Natural killer cell (primary cell): ENCODE data around the gene GPX7. TPM values are rescaled to one million over a fixed set of nuclear protein-coding genes. Genes with fewer than 3 reads are reported as not detected.

Source experiments
- ATAC-seq, 3 donors: fragments of 150-1000 bp in 2 of 3; fragments of 200-7000 bp in 1 of 3; cut with Tn5 transposase; 1 replicate in 1 of 3; 2 replicates in 2 of 3; pipeline ENCODE4 v1.10.0; 2021; ENCODE audit warnings: mild to moderate bottlenecking in 2 of 3, moderate library complexity in 2 of 3
- DNase-seq, 2 donors: peaks; one replicate each; pipeline versions ENCODE4 v3.0.0 to v3.0.0-alpha.2; 2013 to 2021; ENCODE audit warnings: mixed read lengths in 1 of 2
- H3K27ac ChIP-seq: one replicate; pipeline ENCODE4 v1.5.1; 2013; ENCODE audit warnings: mild to moderate bottlenecking, low read length
- H3K27me3 ChIP-seq: one replicate; pipeline ENCODE4 v1.6.1; 2013; ENCODE audit warnings: low read length; ENCODE audit not compliant: control insufficient read depth, insufficient read depth
- H3K36me3 ChIP-seq: one replicate; pipeline ENCODE4 v1.6.1; 2013; ENCODE audit warnings: low read length; ENCODE audit not compliant: control insufficient read depth, insufficient read depth
- H3K4me1 ChIP-seq: one replicate; pipeline ENCODE4 v1.6.1; 2013; ENCODE audit warnings: low read length; ENCODE audit not compliant: control insufficient read depth, insufficient read depth
- H3K4me3 ChIP-seq: one replicate; pipeline ENCODE4 v1.5.1; 2013; ENCODE audit warnings: low read length
- H3K9me3 ChIP-seq: one replicate; pipeline ENCODE4 v1.6.1; 2013; ENCODE audit warnings: low read length; ENCODE audit not compliant: control insufficient read depth, insufficient read depth
- H3K27ac Mint-ChIP-seq, 2 donors: one replicate each; pipeline ENCODE4 v1.8.0; 2022; ENCODE audit warnings: mild to moderate bottlenecking in 2 of 2, mixed read lengths in 2 of 2, moderate library complexity in 1 of 2
- H3K27me3 Mint-ChIP-seq, 2 donors: one replicate each; pipeline ENCODE4 v1.8.0; 2022; ENCODE audit warnings: low read depth in 2 of 2, mixed read lengths in 2 of 2
- H3K36me3 Mint-ChIP-seq: one replicate; pipeline ENCODE4 v1.8.0; 2022; ENCODE audit warnings: mixed read lengths
- H3K4me1 Mint-ChIP-seq, 2 donors: one replicate each; pipeline ENCODE4 v1.8.0; 2022; ENCODE audit warnings: mixed read lengths in 2 of 2
- H3K4me3 Mint-ChIP-seq: one replicate; pipeline ENCODE4 v1.8.0; 2022; ENCODE audit warnings: mild to moderate bottlenecking, moderate library complexity, mixed read lengths
- H3K9me3 Mint-ChIP-seq, 2 donors: one replicate each; pipeline ENCODE4 v1.8.0; 2022; ENCODE audit warnings: mixed read lengths in 2 of 2
- WGBS: methylation state at CpG from one replicate; pipeline ENCODE4 v1.1.7; 2013; ENCODE audit warnings: missing lambda C conversion rate; ENCODE audit not compliant: insufficient coverage; 5-methylcytosine and 5-hydroxymethylcytosine counted together
- intact Hi-C: fragments of 100-400 bp; cut with micrococcal nuclease; formaldehyde crosslinking; loops from one replicate; pipeline ENCODE4 v1.14.2; 2022
- total RNA-seq, 4 donors: library from RNA; stranded (reverse); fragments of 120-200 nt in 1 of 4; gene quantifications; one replicate each; pipeline versions ENCODE4 v1.2.3 to v1.2.4, GENCODE V29; 2013 to 2022
- TF ChIP-seq, protein P1 (sequence below): fragments of 200-600 bp; IDR thresholded peaks from one replicate; pipeline ENCODE4 v1.8.0; 2022; ENCODE audit warnings: antibody characterized with exemption

GPX7 gene
- total RNA-seq, 3 donors from 2014 or later (not counting 1 experiment from before 2014, with no cell fraction given) = 9.7 to 10.6 (median 10.2) TPM

- no peaks in the 10 kb centered on the region for H3K9me3 Mint-ChIP-seq
- Histone ChIP-seq H3K27me3 (no peaks in the 10 kb centered on the region), H3K27ac (no peak overlapping the region), H3K36me3 (peaks cover 5% of the 10 kb centered on the region), H3K4me3 (no peak overlapping the region), H3K4me1 (peaks cover 3% of the 10 kb centered on the region), H3K9me3 (no peaks in the 10 kb centered on the region)
- 100% methylated on average over 2 of the region's 2 CpGs for WGBS
- DNase-seq (no peak), ATAC-seq (no peak)
- intact Hi-C loops = no loop called here
- no peak overlapping the region for H3K27ac Mint-ChIP-seq
- H3K36me3 Mint-ChIP-seq = no peaks in the 10 kb centered on the region
- TF ChIP-seq, protein P1, sequence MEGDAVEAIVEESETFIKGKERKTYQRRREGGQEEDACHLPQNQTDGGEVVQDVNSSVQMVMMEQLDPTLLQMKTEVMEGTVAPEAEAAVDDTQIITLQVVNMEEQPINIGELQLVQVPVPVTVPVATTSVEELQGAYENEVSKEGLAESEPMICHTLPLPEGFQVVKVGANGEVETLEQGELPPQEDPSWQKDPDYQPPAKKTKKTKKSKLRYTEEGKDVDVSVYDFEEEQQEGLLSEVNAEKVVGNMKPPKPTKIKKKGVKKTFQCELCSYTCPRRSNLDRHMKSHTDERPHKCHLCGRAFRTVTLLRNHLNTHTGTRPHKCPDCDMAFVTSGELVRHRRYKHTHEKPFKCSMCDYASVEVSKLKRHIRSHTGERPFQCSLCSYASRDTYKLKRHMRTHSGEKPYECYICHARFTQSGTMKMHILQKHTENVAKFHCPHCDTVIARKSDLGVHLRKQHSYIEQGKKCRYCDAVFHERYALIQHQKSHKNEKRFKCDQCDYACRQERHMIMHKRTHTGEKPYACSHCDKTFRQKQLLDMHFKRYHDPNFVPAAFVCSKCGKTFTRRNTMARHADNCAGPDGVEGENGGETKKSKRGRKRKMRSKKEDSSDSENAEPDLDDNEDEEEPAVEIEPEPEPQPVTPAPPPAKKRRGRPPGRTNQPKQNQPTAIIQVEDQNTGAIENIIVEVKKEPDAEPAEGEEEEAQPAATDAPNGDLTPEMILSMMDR = no peak
- H3K27me3 Mint-ChIP-seq = no peaks in the 10 kb centered on the region
- peaks cover 15 to 17% of the 10 kb centered on the region in 2 donors for H3K4me1 Mint-ChIP-seq
- H3K4me3 Mint-ChIP-seq = no peak overlapping the region
Observed at GRCh38 chr1:52621950-52622349, 19.8 kb downstream of the GPX7 start.

GRCh38 chr1:52623812-52624211, 21.6 kb downstream of the GPX7 start:
- WGBS = 83% methylated on average over 1 of the region's 3 CpGs
- no peak for ATAC-seq
- Mint-ChIP-seq H3K4me1 (peaks cover 20 to 28% of the 10 kb centered on the region in 2 donors), H3K27me3 (no peaks in the 10 kb centered on the region), H3K36me3 (no peaks in the 10 kb centered on the region), H3K4me3 (no peak overlapping the region), H3K27ac (no peak overlapping the region), H3K9me3 (no peaks in the 10 kb centered on the region)
- DNase-seq = no peak
- TF ChIP-seq, protein P1 = no peak
- H3K4me3 ChIP-seq = no peak overlapping the region
- intact Hi-C loops = no loop called here
- no peaks in the 10 kb centered on the region for H3K9me3 ChIP-seq
- peaks cover 2% of the 10 kb centered on the region for H3K36me3 ChIP-seq
- H3K27ac ChIP-seq = no peak overlapping the region
- no peaks in the 10 kb centered on the region for H3K27me3 ChIP-seq
- peaks cover 3% of the 10 kb centered on the region for H3K4me1 ChIP-seq

DNA sequence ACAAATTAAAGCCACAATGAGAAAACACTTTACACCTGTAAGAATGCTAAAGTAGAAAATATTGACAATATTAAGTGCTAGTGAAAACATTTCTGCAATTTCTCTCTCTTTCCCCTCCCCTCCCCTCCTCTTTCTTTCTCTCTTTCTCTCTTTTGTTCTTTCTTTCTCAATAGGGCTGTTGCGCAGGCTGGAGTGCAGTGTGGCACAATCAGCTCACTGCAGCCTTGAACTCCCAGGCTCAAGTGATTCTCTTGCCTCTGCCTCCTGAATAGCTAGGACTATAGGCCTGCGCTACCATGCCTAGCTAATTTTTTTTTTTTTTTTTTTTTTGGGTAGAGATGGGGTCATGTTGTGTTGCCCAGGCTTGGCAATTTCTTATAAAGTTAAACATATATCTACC, 24.9 kb downstream of the GPX7 start:
- H3K36me3 ChIP-seq = peaks cover 6% of the 10 kb centered on the region
- no peak overlapping the region for H3K4me3 ChIP-seq
- H3K4me1 Mint-ChIP-seq = peaks cover 32 to 40% of the 10 kb centered on the region in 2 donors
- ATAC-seq (no peak), DNase-seq (no peak)
- TF ChIP-seq, protein P1 = no peak
- H3K4me3 Mint-ChIP-seq = no peak overlapping the region
- no peaks in the 10 kb centered on the region for H3K36me3 Mint-ChIP-seq
- WGBS = 100% methylated on average over 1 of the region's 2 CpGs
- peaks cover 28% of the 10 kb centered on the region for H3K4me1 ChIP-seq
- no peaks in the 10 kb centered on the region for H3K9me3 Mint-ChIP-seq
- intact Hi-C loops = no loop called here
- no peaks in the 10 kb centered on the region for H3K9me3 ChIP-seq
- H3K27me3 ChIP-seq = no peaks in the 10 kb centered on the region
- H3K27ac Mint-ChIP-seq = no peak overlapping the region
- H3K27ac ChIP-seq = no peak overlapping the region
- no peaks in the 10 kb centered on the region for H3K27me3 Mint-ChIP-seq

DNA sequence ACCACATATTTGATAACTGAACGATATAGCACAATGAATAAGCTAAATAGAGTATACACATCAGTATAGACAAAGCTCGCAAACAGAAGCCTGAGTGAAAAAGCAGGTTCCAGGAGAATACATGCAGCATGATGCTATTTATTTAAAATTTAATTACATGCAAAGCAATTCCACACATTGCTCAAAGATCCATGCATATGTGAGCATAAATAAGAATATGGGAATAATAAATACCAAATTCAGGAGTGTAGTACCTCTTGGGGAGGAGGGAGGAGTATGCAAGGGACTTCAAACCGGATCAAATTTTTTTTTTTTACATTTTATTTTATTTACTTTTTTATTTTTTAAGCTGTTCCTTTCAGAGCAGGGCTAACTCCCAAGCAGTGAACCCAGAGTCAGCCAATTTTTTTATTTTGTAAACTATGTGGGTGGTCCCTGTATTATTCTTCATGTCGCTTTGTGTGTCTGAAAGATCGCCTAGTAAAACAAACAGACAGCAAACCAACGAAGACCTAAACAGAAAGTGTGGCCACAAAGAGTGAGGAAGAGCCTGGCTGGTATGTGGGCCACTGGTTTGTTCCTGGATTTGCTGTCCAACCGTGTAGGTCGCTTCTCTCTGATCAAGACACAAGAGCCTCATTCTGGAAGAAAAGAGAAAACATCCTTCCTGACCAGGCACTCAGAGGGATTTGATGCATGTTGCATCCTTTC, 26.6 kb downstream of the GPX7 start:
- intact Hi-C loops = no loop called here

More for the DNA sequence above, 26.6 kb downstream of the GPX7 start:
- ATAC-seq (no peak), DNase-seq (no peak)
- H3K36me3 Mint-ChIP-seq = no peaks in the 10 kb centered on the region
- Histone ChIP-seq H3K36me3 (peaks cover 6% of the 10 kb centered on the region), H3K27me3 (no peaks in the 10 kb centered on the region), H3K4me1 (peaks cover 40% of the 10 kb centered on the region), H3K9me3 (no peaks in the 10 kb centered on the region), H3K27ac (no peak overlapping the region), H3K4me3 (no peak overlapping the region)
- WGBS = 76% methylated on average over 5 of the region's 8 CpGs
- H3K27me3 Mint-ChIP-seq = no peaks in the 10 kb centered on the region
- no peak overlapping the region for H3K4me3 Mint-ChIP-seq
- peak overlapping the region in 1 of 2 donors; percentile 38 for H3K27ac Mint-ChIP-seq
- H3K9me3 Mint-ChIP-seq = no peaks in the 10 kb centered on the region
- H3K4me1 Mint-ChIP-seq = peaks cover 46 to 52% of the 10 kb centered on the region in 2 donors
- TF ChIP-seq, protein P1 = no peak
